ENCODE measurements around the gene STN1. TPM values are rescaled to one million over a fixed set of nuclear protein-coding genes. Genes with fewer than 3 reads are reported as not detected.

Gene STN1
- total RNA-seq, 2 donors from 2014 or later = 16.6 to 18.3 TPM

- DNase-seq = no peak
- H3K4me3 ChIP-seq = no peak overlapping the region
- H3K36me3 ChIP-seq = no peaks in the 10 kb centered on the region
- intact Hi-C loops (cut with DNase I) = no loop called here
- H3K4me1 ChIP-seq = peaks cover 10% of the 10 kb centered on the region
- no peaks in the 10 kb centered on the region for H3K27me3 ChIP-seq
- no peak overlapping the region for H3K9ac ChIP-seq (ENCODE audit: low read depth in 2 of 2, low read length in 2 of 2)
- no peaks in the 10 kb centered on the region for H3K9me3 ChIP-seq
- peak overlapping the region; percentile 32 for H3K27ac ChIP-seq
- no peak for TF ChIP-seq CTCF (IDR thresholded peaks at IDR 0.05)
Observed at GRCh38 chr10:103911021-103911459, 6.9 kb downstream of the STN1 start.

- H3K4me3 ChIP-seq = no peak overlapping the region
- no peak for TF ChIP-seq CTCF (IDR thresholded peaks at IDR 0.05)
- H3K9me3 ChIP-seq = no peaks in the 10 kb centered on the region
- H3K27ac ChIP-seq = peak overlapping the region; percentile 32
- intact Hi-C loops (cut with DNase I) = no loop called here
- H3K27me3 ChIP-seq = no peaks in the 10 kb centered on the region
- peak overlapping the region in 1 of 2 donors; percentile 36 for H3K9ac ChIP-seq (ENCODE audit: low read depth in 2 of 2, low read length in 2 of 2)
- H3K4me1 ChIP-seq = peaks cover 10% of the 10 kb centered on the region
- no peak for DNase-seq
- H3K36me3 ChIP-seq = no peaks in the 10 kb centered on the region
Observed at GRCh38 chr10:103910442-103911012, 7.5 kb downstream of the STN1 start.

GRCh38 chr10:103905441-103905840 is 12.5 kb downstream of the STN1 start:
- TF ChIP-seq CTCF (IDR thresholded peaks at IDR 0.05) = no peak
- no peaks in the 10 kb centered on the region for H3K27me3 ChIP-seq
- H3K4me3 ChIP-seq = no peak overlapping the region
- peaks cover 10% of the 10 kb centered on the region for H3K4me1 ChIP-seq
- H3K9me3 ChIP-seq = no peaks in the 10 kb centered on the region
- intact Hi-C loops (cut with DNase I) = no loop called here
- no peak for DNase-seq
- H3K27ac ChIP-seq = no peak overlapping the region
- H3K9ac ChIP-seq (ENCODE audit: low read depth in 2 of 2, low read length in 2 of 2) = no peak overlapping the region
- H3K36me3 ChIP-seq = no peaks in the 10 kb centered on the region

- no peak overlapping the region for H3K9ac ChIP-seq (ENCODE audit: low read depth in 2 of 2, low read length in 2 of 2)
- no peaks in the 10 kb centered on the region for H3K4me1 ChIP-seq
- TF ChIP-seq CTCF (IDR thresholded peaks at IDR 0.05) = no peak
- H3K36me3 ChIP-seq = peaks cover 3% of the 10 kb centered on the region
- H3K27me3 ChIP-seq = no peaks in the 10 kb centered on the region
- no peaks in the 10 kb centered on the region for H3K9me3 ChIP-seq
- DNase-seq = peak; percentile 13
- H3K4me3 ChIP-seq = no peak overlapping the region
- intact Hi-C loops (cut with DNase I) = no loop called here
- H3K27ac ChIP-seq = no peak overlapping the region
Observed at GRCh38 chr10:103901299-103901698, 16.7 kb downstream of the STN1 start.

- Histone ChIP-seq H3K9me3 (no peaks in the 10 kb centered on the region), H3K9ac (ENCODE audit: low read depth in 2 of 2, low read length in 2 of 2) (no peak overlapping the region), H3K27me3 (no peaks in the 10 kb centered on the region), H3K36me3 (peaks cover 3% of the 10 kb centered on the region), H3K4me3 (no peak overlapping the region), H3K4me1 (peaks cover 5% of the 10 kb centered on the region), H3K27ac (no peak overlapping the region)
- intact Hi-C loops (cut with DNase I) = no loop called here
- TF ChIP-seq CTCF (IDR thresholded peaks at IDR 0.05) = no peak
- DNase-seq = no peak
Observed at GRCh38 chr10:103899312-103899711, 18.7 kb downstream of the STN1 start.

Data from colonic mucosa (tissue), 4 donors.